AG20443 (cell line): Measurements from ENCODE around the gene PDILT.

Experiments used
- DNase-seq: peaks from one replicate; pipeline ENCODE4 v3.0.0; 2012; ENCODE audit warnings: low spot score, mixed read lengths

PDILT gene

DNA sequence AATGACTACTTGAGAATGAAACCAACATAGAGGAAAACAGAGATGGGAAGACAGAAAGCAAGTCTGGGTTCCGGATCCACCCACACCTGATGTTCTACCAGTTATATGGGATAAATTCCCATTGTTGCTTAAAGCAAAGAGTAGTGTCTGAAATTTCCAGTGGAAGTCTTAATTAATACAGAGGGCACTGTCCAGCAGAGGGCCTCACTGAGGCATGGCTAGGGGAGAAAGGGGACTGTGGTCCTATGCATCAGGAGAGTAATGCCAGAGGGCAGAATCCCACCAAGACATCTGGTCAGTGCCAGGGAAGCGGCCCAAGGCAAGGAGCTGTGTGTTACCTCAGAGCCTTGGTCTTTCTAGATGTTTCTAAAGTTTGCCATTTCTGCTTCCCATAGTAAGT, 44.5 kb downstream of the PDILT start:
- no peak for DNase-seq

DNA sequence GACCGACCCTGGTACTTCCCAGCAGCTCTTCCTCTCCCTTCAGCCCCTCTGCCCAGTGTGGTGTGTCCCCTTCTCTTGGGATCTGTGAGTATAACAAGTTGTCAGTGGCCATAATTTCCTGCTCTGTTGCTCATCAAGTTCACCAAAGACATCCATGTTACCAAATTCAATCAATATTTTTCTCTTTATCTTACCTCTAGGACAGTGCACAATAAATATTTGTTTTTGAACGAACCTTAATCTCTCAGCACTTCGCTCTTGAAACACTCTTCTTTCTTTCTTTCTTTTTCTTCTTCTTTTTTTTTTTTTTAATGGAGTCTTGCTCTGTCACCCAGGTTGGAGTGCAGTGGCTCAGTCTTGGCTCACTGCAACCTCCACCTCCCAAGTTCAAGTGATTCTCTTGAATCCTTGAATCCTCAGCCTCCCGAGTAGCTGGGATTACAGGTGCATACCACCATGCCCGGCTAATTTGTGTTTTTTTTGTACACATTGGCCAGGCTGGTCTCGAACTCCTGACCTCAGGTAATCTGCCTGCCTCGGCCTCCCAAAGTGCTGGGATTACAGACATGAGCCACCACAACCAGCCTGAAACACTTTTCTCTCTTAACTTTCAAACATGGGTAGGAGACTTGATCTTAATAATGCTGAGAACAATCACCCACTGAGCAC, 49.3 kb downstream of the PDILT start:
- DNase-seq: no peak

DNA sequence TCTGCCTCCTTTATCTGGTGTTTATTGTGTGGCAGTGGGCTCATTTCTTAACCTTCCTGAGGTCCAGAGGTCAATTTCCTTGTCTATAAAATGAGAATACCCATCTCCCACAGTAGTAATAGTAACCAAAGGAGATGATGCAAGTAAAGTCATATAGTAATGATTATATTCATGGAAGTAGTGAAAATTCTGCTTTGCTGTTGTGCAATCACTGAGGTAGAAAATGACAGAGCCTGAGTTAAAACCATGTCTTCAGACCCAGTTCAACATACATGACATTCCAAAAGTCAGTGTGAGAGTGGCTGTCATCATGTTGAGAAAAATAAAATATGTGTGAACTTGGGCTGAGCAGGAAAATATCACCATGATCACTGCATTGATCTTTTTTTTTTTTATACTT, 51.2 kb downstream of the PDILT start:
- DNase-seq: no peak

DNA sequence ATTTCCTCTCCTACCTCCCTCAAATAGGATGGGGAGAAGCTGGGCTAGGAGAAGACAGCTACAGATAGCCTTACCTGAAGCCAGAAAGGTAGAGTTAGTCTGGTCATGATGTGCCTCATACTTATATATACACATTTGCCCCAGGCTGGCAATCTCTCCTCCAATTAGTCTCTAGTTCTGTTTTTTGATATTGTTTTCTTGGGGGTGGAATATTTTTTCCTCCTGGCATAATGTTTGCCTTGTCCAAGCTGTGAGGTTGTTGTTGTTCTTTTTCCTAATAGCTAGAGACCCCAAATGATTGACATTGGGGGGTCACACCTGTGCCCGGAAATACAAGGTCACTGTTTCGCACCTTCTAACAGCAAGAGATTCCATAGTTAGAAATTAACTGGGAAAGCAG, 51.9 kb downstream of the PDILT start, which contains the start of gene UMOD:
UMOD (minus strand) TSS at position 101 of the 400 bp plus-strand sequence. CDS start 1,978 bp downstream, outside the sequence.
- DNase-seq: no peak

GRCh38 chr16:20349615-20350014, 54.9 kb downstream of the PDILT start:
- no peak for DNase-seq

- no peak for DNase-seq
Measured at GRCh38 chr16:20348365-20349185, 56.0 kb downstream of the PDILT start.

GRCh38 chr16:20347666-20348364, 56.7 kb downstream of the PDILT start:
- no peak for DNase-seq

DNA sequence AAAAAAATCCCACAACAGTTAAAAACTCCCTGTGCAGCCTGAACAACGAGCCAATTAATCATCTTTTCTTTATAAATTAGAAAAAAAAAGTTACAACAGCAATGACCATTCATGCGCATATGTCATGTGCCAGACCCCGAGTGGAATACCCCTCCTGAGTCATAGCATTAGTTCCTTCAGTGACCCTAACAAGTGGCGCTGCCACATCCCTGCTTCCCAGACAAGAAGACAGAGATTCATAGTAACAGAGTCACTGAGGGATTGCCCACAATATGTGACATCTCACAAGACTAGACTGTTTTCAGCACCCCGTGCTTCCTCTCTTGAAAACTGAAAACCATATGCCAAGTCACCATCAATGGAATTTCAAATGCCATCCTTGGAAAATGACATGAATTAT, 59.9 kb downstream of the PDILT start:
- no peak for DNase-seq

DNA sequence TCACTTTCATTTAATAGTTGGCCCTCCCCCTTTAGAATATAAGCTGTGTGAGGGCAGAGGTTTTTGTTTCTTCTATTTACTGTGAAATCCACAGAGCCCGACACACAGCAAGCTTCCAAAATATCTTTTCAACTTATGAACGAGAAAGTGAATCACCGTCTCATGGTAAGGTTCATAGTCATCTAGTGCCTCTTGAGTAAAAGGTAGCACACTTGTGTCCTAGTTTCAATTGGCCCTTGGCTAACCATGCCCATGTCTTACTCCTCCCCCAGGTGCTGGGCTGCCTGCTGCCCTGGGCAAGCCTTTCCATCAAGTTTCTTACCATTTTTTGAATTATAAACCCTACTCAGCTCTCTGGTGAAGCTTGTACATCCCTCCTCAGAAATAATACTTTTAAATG, 64.8 kb downstream of the PDILT start:
- no peak for DNase-seq

DNA sequence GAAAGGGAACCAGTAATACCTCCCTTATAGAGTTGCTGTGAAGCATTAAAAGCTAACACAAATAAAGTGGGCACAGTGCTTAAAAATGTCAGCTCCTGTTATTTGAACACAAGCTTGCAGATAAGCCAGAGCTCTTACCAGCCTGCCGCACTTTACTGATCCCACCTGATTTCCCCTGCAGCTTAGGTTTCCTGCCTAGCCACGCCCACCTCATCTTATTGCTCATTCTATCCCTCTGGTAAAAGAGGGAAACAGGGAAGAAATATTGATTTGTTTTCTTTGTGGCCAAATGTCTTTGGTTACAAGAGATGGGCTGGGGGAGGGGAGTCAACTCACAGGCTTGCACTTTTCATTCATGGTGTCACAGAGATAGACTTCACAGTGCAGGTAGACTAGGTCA, 67.6 kb downstream of the PDILT start:
- DNase-seq: no peak

DNA sequence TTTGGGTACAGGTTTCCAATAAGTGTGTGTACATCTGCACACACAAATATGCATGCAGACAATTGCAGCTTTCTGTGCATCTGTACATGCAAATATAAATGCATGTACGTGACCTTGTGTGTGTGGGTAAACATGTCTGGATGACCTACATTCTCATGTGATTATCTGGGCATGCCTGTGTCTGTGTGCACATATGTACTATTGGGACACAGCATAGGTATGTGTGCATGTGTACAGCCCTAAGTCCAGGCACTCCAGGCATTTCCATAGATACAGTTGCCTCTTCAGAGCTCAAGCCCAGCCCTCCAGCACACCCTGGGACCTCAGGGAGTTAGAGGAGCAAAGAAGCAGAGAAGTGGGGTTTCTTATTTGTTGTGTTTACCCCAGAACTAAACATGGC, 70.1 kb downstream of the PDILT start:
- no peak for DNase-seq

DNA sequence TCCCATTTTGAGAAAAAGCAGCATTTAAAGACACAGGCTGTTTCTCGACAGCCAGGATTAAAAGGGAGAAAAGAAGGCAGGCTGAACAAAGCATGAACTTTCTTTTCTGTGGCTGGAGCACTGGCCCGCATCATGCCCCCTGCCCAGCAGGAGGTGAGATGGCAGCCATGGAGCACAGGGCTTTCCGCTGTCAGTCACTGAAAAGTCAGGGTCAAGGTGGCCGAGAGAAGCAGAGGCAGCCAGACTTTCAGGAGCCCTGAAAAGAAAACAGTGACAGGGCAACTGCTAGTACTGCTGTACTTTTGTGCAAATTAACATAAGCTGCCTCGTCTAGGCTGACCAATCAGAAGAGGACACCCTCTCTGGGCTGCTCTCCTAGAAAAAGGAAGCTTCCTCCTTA, 71.4 kb downstream of the PDILT start:
- no peak for DNase-seq

GRCh38 chr16:20332411-20332810, 72.1 kb downstream of the PDILT start:
- DNase-seq: no peak

- DNase-seq: no peak
Measured at GRCh38 chr16:20331635-20332034, 72.9 kb downstream of the PDILT start.

DNA sequence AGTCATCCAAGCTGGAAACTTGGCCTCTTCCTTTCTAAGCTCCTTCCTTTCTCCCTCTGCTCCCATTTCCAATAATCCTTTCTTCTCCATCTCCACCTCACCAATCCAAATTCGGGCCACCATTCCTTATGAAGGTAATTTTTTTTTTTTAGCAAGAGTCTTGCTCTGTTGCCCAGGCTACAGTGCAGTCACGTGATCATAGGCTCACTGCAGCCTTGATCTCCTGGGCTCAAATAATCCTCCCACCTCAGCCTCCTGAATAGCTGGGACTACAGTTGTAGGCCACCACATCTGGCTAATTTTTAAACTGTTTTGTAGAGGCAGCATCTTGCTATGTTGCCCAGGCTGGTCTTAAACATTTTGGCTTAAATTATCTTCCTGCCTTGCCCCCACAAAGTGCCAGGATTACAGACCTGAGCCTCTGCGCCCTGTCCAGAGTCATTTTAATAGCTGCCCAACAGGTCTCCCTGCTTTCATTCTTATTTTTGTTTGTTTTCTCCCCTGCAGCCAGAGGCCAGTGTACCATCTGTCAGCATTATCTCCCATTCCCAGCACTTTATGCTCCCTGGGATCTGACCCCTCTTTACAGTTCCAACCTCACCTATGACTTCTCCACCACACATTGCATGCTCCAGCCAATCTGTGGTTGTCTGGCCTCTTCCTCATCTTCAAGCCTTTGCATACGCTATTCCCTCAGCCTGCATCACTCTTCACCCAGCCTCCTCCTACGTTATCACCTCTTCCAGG, 75.0 kb downstream of the PDILT start:
- no peak for DNase-seq

GRCh38 chr16:20327444-20328041, 77.0 kb downstream of the PDILT start, which contains the start of gene GP2:
GP2 (minus strand) TSS chr16:20327513; CDS start chr16:20326431, 1,082 bp downstream.
- DNase-seq: no peak

- no peak for DNase-seq
Measured at GRCh38 chr16:20326321-20326720, 78.2 kb downstream of the PDILT start.

DNA sequence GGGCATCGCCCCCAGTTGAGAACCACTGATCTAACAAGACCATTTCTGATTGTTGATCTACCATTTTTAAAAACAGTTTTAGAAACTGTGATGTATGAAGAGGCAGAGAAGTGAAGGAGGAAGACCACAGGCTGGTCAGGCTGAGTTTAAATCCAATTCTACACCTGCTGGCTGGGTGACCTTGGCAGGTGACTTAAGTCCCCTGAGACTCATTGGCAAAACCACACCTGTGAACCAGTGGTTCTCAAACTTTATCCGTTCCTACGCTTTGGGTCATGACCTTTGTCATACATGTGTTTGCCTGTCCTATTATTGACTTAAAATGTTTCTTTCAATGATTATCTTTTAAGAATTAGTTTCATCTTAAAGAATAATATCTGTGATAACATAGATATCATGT, 79.5 kb downstream of the PDILT start:
- no peak for DNase-seq

DNA sequence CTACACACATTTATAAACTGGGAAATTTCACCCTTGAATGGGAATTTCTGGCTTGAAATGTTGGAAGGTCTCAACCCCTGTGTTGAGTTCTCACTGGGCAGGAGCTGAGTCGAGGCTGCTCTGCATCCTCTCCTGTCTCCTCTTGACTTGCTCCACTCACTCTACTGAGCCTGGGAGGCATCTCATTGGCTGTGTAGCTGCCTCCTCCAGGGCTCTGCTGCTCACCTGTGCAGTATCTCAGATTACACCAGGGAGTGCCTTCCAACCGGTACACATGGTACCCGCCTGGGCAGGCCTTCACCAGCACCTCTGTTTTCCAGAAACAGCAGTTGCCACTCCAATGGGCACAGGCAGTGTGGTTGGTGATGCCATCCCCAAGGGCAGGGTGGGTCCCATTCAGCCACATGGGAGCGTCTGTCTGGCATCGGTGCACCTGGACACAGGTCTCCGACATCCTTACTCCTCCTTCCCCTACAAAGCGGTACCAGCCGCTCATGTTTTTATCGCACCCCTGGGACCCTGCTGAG, 80.9 kb downstream of the PDILT start:
- DNase-seq: no peak

DNA sequence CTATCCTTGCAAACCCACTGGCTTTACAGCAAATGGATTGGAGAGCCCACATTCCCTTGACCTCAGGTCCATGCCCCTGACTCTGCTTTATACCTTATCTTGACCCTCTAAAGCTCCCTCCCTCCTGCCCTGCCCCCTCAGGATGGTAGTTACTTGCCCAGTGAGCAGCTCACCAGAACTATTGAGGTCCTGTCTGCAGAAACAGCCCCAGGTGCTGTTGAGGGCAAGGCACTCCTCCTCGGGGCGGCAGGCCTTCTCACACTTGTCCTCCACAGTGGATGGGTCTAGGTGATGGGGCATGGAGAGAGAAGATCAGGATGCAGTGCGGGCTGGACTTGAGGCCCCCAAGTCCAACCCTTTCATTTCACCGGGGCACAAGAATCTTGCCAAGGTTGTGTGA, 81.8 kb downstream of the PDILT start:
- DNase-seq: no peak

DNA sequence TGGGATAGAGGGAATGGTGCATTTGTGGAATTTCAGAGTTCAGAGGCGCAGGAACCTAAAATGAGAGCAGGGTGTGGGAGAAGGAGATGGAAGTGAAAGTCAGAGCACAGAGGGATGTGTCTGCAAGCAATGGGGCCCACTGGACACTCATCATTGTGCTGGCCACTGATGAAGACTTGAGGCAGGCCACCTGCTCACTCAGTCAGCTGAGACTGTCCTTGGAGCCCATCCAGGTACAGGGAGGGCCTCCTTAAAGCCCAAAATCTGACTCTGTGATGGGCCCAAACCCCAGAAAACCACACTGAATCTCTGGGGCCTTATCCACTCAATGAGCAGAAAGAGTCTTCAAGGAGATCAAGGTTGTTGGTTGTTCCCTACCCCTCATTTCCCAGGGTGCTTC, 82.9 kb downstream of the PDILT start:
- no peak for DNase-seq
